Naive thymus-derived CD8-positive, alpha-beta T cell (primary cell): ENCODE results near the gene SASH1. TPM values are rescaled to one million over a fixed set of nuclear protein-coding genes. Genes with fewer than 3 reads are reported as not detected.

ENCODE experiments used
- ATAC-seq, 2 donors: fragments of 150-1000 bp; cut with Tn5 transposase in 1 of 2; sonication (Bioruptor Pico), chemical (Tn5 transposase) in 1 of 2; 1 replicate in 1 of 2; 2 replicates in 1 of 2; pipeline ENCODE4 v1.10.0; 2021; ENCODE audit warnings: mild to moderate bottlenecking in 2 of 2, moderate library complexity in 2 of 2
- POLR2A ChIA-PET: fragments of 350-600 bp; sonication (Branson Sonifier 250); formaldehyde crosslinking; loops from one replicate; lab custom pipeline; 2021; ENCODE audit warnings: antibody characterized with exemption; lab: Charles Lee
- DNase-seq, 10 donors: peaks; one replicate each; pipeline versions ENCODE4 v3.0.0 to v3.0.0-alpha.2; 2020 to 2022
- H3K27ac Mint-ChIP-seq, 10 donors: one replicate each; pipeline ENCODE4 v1.8.0; 2020 to 2022; ENCODE audit warnings: mild to moderate bottlenecking in 10 of 10, mixed read lengths in 10 of 10, moderate library complexity in 4 of 10, inconsistent platforms in 1 of 10
- H3K27me3 Mint-ChIP-seq, 5 donors: one replicate each; pipeline ENCODE4 v1.8.0; 2021 to 2022; ENCODE audit warnings: mixed read lengths in 5 of 5
- H3K36me3 Mint-ChIP-seq, 3 donors: one replicate each; pipeline ENCODE4 v1.8.0; 2020 to 2022; ENCODE audit warnings: mixed read lengths in 3 of 3, mild to moderate bottlenecking in 2 of 3, inconsistent platforms in 1 of 3
- H3K4me1 Mint-ChIP-seq, 4 donors: one replicate each; pipeline ENCODE4 v1.8.0; 2021 to 2022; ENCODE audit warnings: mixed read lengths in 4 of 4
- H3K4me3 Mint-ChIP-seq, 10 donors: one replicate each; pipeline ENCODE4 v1.8.0; 2020 to 2022; ENCODE audit warnings: mild to moderate bottlenecking in 10 of 10, mixed read lengths in 10 of 10, moderate library complexity in 6 of 10, inconsistent platforms in 1 of 10
- H3K9me3 Mint-ChIP-seq, 9 donors: one replicate each; pipeline ENCODE4 v1.8.0; 2020 to 2022; ENCODE audit warnings: mixed read lengths in 9 of 9, mild to moderate bottlenecking in 3 of 9, inconsistent platforms in 1 of 9, moderate library complexity in 1 of 9
- polyA plus RNA-seq, 3 donors: library from polyadenylated mRNA; unstranded; fragments of 300-500 nt; fragmentation: Illumina TruSeq; gene quantifications; one replicate each; pipeline ENCODE4 v1.2.3, GENCODE V29; 2021
- total RNA-seq, 8 experiments: library from RNA in 2 of 8; stranded (reverse) in 2 of 8; gene quantifications; one replicate each; pipeline ENCODE4 v1.2.3 and lab custom pipeline; 2021 to 2026

Gene SASH1
- total and polyA plus RNA-seq, 5 experiments from 2014 or later: not detected

GRCh38 chr6:148509800-148510581 lies 167.4 kb downstream of the SASH1 start:
- no peak for ATAC-seq
- Mint-ChIP-seq H3K9me3 (no peaks in the 10 kb centered on the region), H3K27ac (no peak overlapping the region), H3K36me3 (no peaks in the 10 kb centered on the region), H3K4me1 (no peaks in the 10 kb centered on the region), H3K4me3 (no peak overlapping the region), H3K27me3 (peaks cover 10 to 49% (median 34%) of the 10 kb centered on the region in 5 donors)
- POLR2A ChIA-PET: no interaction called here
- DNase-seq: no peak

- ATAC-seq: no peak
- POLR2A ChIA-PET: no interaction called here
- Mint-ChIP-seq H3K27ac (no peak overlapping the region), H3K9me3 (no peaks in the 10 kb centered on the region), H3K4me3 (no peak overlapping the region), H3K27me3 (peaks cover 6 to 38% (median 24%) of the 10 kb centered on the region in 5 donors), H3K4me1 (no peaks in the 10 kb centered on the region), H3K36me3 (no peaks in the 10 kb centered on the region)
- DNase-seq: no peak
Observed at GRCh38 chr6:148513145-148514071, 170.8 kb downstream of the SASH1 start.

GRCh38 chr6:148514091-148514845 lies 171.6 kb downstream of the SASH1 start:
- POLR2A ChIA-PET: no interaction called here
- Mint-ChIP-seq H3K36me3 (no peaks in the 10 kb centered on the region), H3K4me1 (no peaks in the 10 kb centered on the region), H3K27me3 (peaks cover 2 to 30% (median 16%) of the 10 kb centered on the region in 5 donors), H3K27ac (no peak overlapping the region), H3K4me3 (no peak overlapping the region), H3K9me3 (no peaks in the 10 kb centered on the region)
- ATAC-seq (no peak), DNase-seq (no peak)

GRCh38 chr6:148516217-148516616 lies 173.6 kb downstream of the SASH1 start:
- POLR2A ChIA-PET: no interaction called here
- H3K27ac Mint-ChIP-seq: no peak overlapping the region
- ATAC-seq: no peak
- H3K4me3 Mint-ChIP-seq: no peak overlapping the region
- peaks cover 2 to 26% (median 15%) of the 10 kb centered on the region in 5 donors for H3K27me3 Mint-ChIP-seq
- peaks cover 0 to 8% (median 0%) of the 10 kb centered on the region in 4 donors for H3K4me1 Mint-ChIP-seq
- H3K9me3 Mint-ChIP-seq: no peaks in the 10 kb centered on the region
- no peaks in the 10 kb centered on the region for H3K36me3 Mint-ChIP-seq
- DNase-seq: no peak

- H3K9me3 Mint-ChIP-seq: no peaks in the 10 kb centered on the region
- peaks cover 0 to 12% (median 0%) of the 10 kb centered on the region in 4 donors for H3K4me1 Mint-ChIP-seq
- no peaks in the 10 kb centered on the region for H3K36me3 Mint-ChIP-seq
- POLR2A ChIA-PET: no interaction called here
- peaks cover 1 to 26% (median 15%) of the 10 kb centered on the region in 5 donors for H3K27me3 Mint-ChIP-seq
- ATAC-seq: no peak
- H3K27ac Mint-ChIP-seq: no peak overlapping the region
- no peak for DNase-seq
- no peak overlapping the region for H3K4me3 Mint-ChIP-seq
Observed at GRCh38 chr6:148516617-148517016, 174.0 kb downstream of the SASH1 start.

- POLR2A ChIA-PET: no interaction called here
- Mint-ChIP-seq H3K4me1 (peaks cover 0 to 15% (median 0%) of the 10 kb centered on the region in 4 donors), H3K4me3 (no peak overlapping the region), H3K27me3 (peaks cover 0 to 26% (median 11%) of the 10 kb centered on the region in 5 donors), H3K36me3 (no peaks in the 10 kb centered on the region), H3K9me3 (no peaks in the 10 kb centered on the region), H3K27ac (no peak overlapping the region)
- ATAC-seq: no peak
- DNase-seq: no peak
Observed at GRCh38 chr6:148517470-148517869, 174.8 kb downstream of the SASH1 start.

- no peak for ATAC-seq
- POLR2A ChIA-PET: no interaction called here
- Mint-ChIP-seq H3K4me3 (no peak overlapping the region), H3K27me3 (peaks cover 0 to 16% (median 8%) of the 10 kb centered on the region in 5 donors), H3K9me3 (no peaks in the 10 kb centered on the region), H3K36me3 (no peaks in the 10 kb centered on the region), H3K27ac (peak overlapping the region in 1 of 10 donors; percentile 24), H3K4me1 (peaks cover 0 to 15% (median 0%) of the 10 kb centered on the region in 4 donors)
- no peak for DNase-seq
Observed at GRCh38 chr6:148518511-148519156, 176.0 kb downstream of the SASH1 start.

GRCh38 chr6:148520109-148520841 lies 177.6 kb downstream of the SASH1 start:
- H3K4me1 Mint-ChIP-seq: peaks cover 0 to 15% (median 0%) of the 10 kb centered on the region in 4 donors
- H3K4me3 Mint-ChIP-seq: no peak overlapping the region
- H3K36me3 Mint-ChIP-seq: no peaks in the 10 kb centered on the region
- DNase-seq (peak in 1 of 10 donors; percentile 22), ATAC-seq (peak in 1 of 2 donors; percentile 54)
- no peaks in the 10 kb centered on the region for H3K9me3 Mint-ChIP-seq
- peaks cover 0 to 10% (median under 1%) of the 10 kb centered on the region in 5 donors for H3K27me3 Mint-ChIP-seq
- no peak overlapping the region for H3K27ac Mint-ChIP-seq
- POLR2A ChIA-PET: no interaction called here

GRCh38 chr6:148521158-148521557 lies 178.5 kb downstream of the SASH1 start:
- H3K4me1 Mint-ChIP-seq: peaks cover 0 to 15% (median 0%) of the 10 kb centered on the region in 4 donors
- H3K27ac Mint-ChIP-seq: no peak overlapping the region
- no peaks in the 10 kb centered on the region for H3K36me3 Mint-ChIP-seq
- POLR2A ChIA-PET: no interaction called here
- H3K9me3 Mint-ChIP-seq: no peaks in the 10 kb centered on the region
- ATAC-seq (no peak), DNase-seq (no peak)
- peaks cover 0 to 10% (median 0%) of the 10 kb centered on the region in 5 donors for H3K27me3 Mint-ChIP-seq
- no peak overlapping the region for H3K4me3 Mint-ChIP-seq

- DNase-seq (no peak), ATAC-seq (no peak)
- Mint-ChIP-seq H3K4me1 (peaks cover 0 to 15% (median 0%) of the 10 kb centered on the region in 4 donors), H3K4me3 (no peak overlapping the region), H3K36me3 (no peaks in the 10 kb centered on the region), H3K9me3 (no peaks in the 10 kb centered on the region), H3K27ac (no peak overlapping the region), H3K27me3 (peaks cover 0 to 8% (median 0%) of the 10 kb centered on the region in 5 donors)
- POLR2A ChIA-PET: no interaction called here
Observed at GRCh38 chr6:148521586-148521985, 178.9 kb downstream of the SASH1 start.

GRCh38 chr6:148523048-148523447 lies 180.4 kb downstream of the SASH1 start:
- no peaks in the 10 kb centered on the region for H3K36me3 Mint-ChIP-seq

More at GRCh38 chr6:148523048-148523447, 180.4 kb downstream of the SASH1 start:
- ATAC-seq: no peak
- Mint-ChIP-seq H3K27ac (no peak overlapping the region), H3K4me3 (no peak overlapping the region), H3K9me3 (no peaks in the 10 kb centered on the region), H3K27me3 (peaks cover 0 to 2% (median 0%) of the 10 kb centered on the region in 5 donors), H3K4me1 (peaks cover 0 to 15% (median 0%) of the 10 kb centered on the region in 4 donors)
- POLR2A ChIA-PET: no interaction called here
- DNase-seq: no peak
